Vagina (tissue), 2 donors: ENCODE measurements around the gene SAMD1. TPM values are rescaled to one million over a fixed set of nuclear protein-coding genes. Genes with fewer than 3 reads are reported as not detected.
A peak's percentile ranks its signal among the peaks of the same experiment; 100 is the strongest.

Experiments used
- DNase-seq, 2 donors: peaks; one replicate each; pipeline ENCODE4 v3.0.0-alpha.2; 2017; ENCODE audit errors: extremely low spot score in 2 of 2
- H3K27ac ChIP-seq: fragments of 200-600 bp; sonication (generic); one replicate; pipeline ENCODE4 v1.5.1; 2019
- H3K27me3 ChIP-seq: fragments of 200-600 bp; sonication (generic); one replicate; pipeline ENCODE4 v1.5.1; 2019
- H3K36me3 ChIP-seq, 2 donors: fragments of 200-600 bp; sonication (generic); one replicate each; pipeline ENCODE4 v1.5.1; 2017 to 2019
- H3K4me1 ChIP-seq: fragments of 200-600 bp; sonication (generic); one replicate; pipeline ENCODE4 v1.5.1; 2019
- H3K4me3 ChIP-seq, 2 donors: fragments of 200-600 bp; sonication (generic); 1 replicate in 1 of 2; 2 replicates in 1 of 2; pipeline ENCODE4 v1.5.1; 2016 to 2019
- H3K9me3 ChIP-seq: fragments of 200-600 bp; sonication (generic); one replicate; pipeline ENCODE4 v1.5.1; 2019
- POLR2A ChIP-seq, 2 donors: fragments of 450-650 bp; IDR thresholded peaks; one replicate each; pipeline ENCODE4 v1.6.1; 2017; ENCODE audit warnings: antibody characterized with exemption in 2 of 2, mild to moderate bottlenecking in 2 of 2, moderate library complexity in 2 of 2
- POLR2AphosphoS5 ChIP-seq, 2 donors: sonication (generic); formaldehyde crosslinking; IDR thresholded peaks; one replicate each; pipeline ENCODE4 v1.9.0; 2017; ENCODE audit warnings: antibody characterized with exemption in 2 of 2, mild to moderate bottlenecking in 2 of 2, low read depth in 1 of 2; ENCODE audit not compliant: insufficient read depth in 1 of 2
- intact Hi-C: fragments of 100-400 bp; cut with DNase I; formaldehyde crosslinking; loops from one replicate; pipeline ENCODE4 v1.15.1; 2023
- total RNA-seq: library from RNA; depleted of rRNA; stranded (reverse); fragments of >200 nt; gene quantifications from one replicate; pipeline ENCODE4 v1.2.3, GENCODE V29; 2016
- TF ChIP-seq, protein P1 (sequence below), 3 experiments: fragments of 450-650 bp in 2 of 3; fragments of 200-600 bp in 1 of 3; sonication (generic) in 1 of 3; IDR thresholded peaks; one replicate each; pipeline ENCODE4 v1.5.1; 2017 to 2019; ENCODE audit warnings: antibody characterized with exemption in 3 of 3, mild to moderate bottlenecking in 2 of 3, moderate library complexity in 2 of 3

SAMD1 gene
- total RNA-seq, 1 donor from 2014 or later: 6.9 TPM

GRCh38 chr19:14096272-14096992, 5.9 kb upstream of the SAMD1 start:
- H3K4me3 ChIP-seq: no peak overlapping the region
- H3K4me1 ChIP-seq: peaks cover 8% of the 10 kb centered on the region
- H3K36me3 ChIP-seq: peaks cover 0 to 33% of the 10 kb centered on the region in 2 donors
- H3K27me3 ChIP-seq: no peaks in the 10 kb centered on the region
- no peak overlapping the region for H3K27ac ChIP-seq
- DNase-seq: no peak
- no peak for TF ChIP-seq POLR2AphosphoS5 (IDR thresholded peaks at IDR 0.05; ENCODE audit: insufficient read depth in 1 of 2, low read depth in 1 of 2)
- TF ChIP-seq, protein P1, sequence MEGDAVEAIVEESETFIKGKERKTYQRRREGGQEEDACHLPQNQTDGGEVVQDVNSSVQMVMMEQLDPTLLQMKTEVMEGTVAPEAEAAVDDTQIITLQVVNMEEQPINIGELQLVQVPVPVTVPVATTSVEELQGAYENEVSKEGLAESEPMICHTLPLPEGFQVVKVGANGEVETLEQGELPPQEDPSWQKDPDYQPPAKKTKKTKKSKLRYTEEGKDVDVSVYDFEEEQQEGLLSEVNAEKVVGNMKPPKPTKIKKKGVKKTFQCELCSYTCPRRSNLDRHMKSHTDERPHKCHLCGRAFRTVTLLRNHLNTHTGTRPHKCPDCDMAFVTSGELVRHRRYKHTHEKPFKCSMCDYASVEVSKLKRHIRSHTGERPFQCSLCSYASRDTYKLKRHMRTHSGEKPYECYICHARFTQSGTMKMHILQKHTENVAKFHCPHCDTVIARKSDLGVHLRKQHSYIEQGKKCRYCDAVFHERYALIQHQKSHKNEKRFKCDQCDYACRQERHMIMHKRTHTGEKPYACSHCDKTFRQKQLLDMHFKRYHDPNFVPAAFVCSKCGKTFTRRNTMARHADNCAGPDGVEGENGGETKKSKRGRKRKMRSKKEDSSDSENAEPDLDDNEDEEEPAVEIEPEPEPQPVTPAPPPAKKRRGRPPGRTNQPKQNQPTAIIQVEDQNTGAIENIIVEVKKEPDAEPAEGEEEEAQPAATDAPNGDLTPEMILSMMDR (IDR thresholded peaks at IDR 0.05): no peak
- TF ChIP-seq POLR2A (IDR thresholded peaks at IDR 0.05): no peak
- intact Hi-C loops: no loop called here
- H3K9me3 ChIP-seq: peaks cover 3% of the 10 kb centered on the region

GRCh38 chr19:14094854-14095253, 4.3 kb upstream of the SAMD1 start:
- Histone ChIP-seq H3K27ac (no peak overlapping the region), H3K4me3 (no peak overlapping the region), H3K4me1 (peaks cover 8% of the 10 kb centered on the region), H3K36me3 (peaks cover 0 to 30% of the 10 kb centered on the region in 2 donors), H3K27me3 (no peaks in the 10 kb centered on the region), H3K9me3 (peaks cover 3% of the 10 kb centered on the region)
- DNase-seq: no peak
- TF ChIP-seq POLR2A (IDR thresholded peaks at IDR 0.05) (no peak), POLR2AphosphoS5 (IDR thresholded peaks at IDR 0.05; ENCODE audit: insufficient read depth in 1 of 2, low read depth in 1 of 2) (no peak)
- TF ChIP-seq, protein P1 (IDR thresholded peaks at IDR 0.05): no peak
- intact Hi-C loops: no loop called here

DNA sequence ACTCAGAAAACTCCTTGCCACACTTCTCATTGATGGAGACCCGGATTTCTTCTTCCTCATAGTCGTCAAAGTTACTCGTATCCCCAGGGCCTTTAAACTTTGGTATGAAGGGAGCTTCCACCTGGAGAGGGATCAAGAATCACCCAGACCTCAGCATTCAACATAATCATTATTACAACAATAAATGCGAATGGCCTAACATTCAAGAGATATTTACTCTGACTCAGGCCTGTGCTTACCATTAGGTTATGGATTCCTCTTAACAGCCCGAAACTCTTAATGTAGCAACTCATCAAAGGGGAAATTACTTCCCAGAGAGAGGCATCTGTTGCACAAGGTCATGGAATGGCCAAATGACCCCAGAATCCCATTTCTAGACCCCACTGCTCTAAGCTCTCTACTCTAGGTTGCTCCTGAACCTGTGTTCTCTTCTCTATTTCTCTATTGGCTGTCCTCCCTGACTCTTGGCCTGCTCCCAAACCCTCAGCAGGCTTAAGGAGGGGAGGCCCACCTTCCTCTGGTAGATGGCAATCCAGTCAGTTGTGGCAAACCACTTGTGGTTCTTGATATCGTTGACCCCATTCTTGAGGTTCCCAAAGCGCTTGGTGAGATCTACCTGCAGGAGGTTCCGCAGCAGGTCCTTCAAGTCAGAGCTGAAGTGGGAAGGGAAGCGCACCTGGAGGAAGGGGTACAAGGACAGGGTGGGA, 2.7 kb upstream of the SAMD1 start:
- H3K27me3 ChIP-seq: no peaks in the 10 kb centered on the region
- peaks cover 14% of the 10 kb centered on the region for H3K4me1 ChIP-seq
- H3K4me3 ChIP-seq: no peak overlapping the region
- intact Hi-C loops: no loop called here
- H3K36me3 ChIP-seq: peaks cover 0 to 26% of the 10 kb centered on the region in 2 donors
- no peak for DNase-seq
- peaks cover 3% of the 10 kb centered on the region for H3K9me3 ChIP-seq
- no peak overlapping the region for H3K27ac ChIP-seq
- TF ChIP-seq POLR2A (IDR thresholded peaks at IDR 0.05): no peak
- no peak for TF ChIP-seq POLR2AphosphoS5 (IDR thresholded peaks at IDR 0.05; ENCODE audit: insufficient read depth in 1 of 2, low read depth in 1 of 2)
- TF ChIP-seq, protein P1 (IDR thresholded peaks at IDR 0.05): no peak

GRCh38 chr19:14091813-14092462, 1.4 kb upstream of the SAMD1 start:
- no peak for DNase-seq
- TF ChIP-seq, protein P1 (IDR thresholded peaks at IDR 0.05): no peak
- TF ChIP-seq POLR2AphosphoS5 (IDR thresholded peaks at IDR 0.05; ENCODE audit: insufficient read depth in 1 of 2, low read depth in 1 of 2): peak; percentile 6 to 40

More at GRCh38 chr19:14091813-14092462, 1.4 kb upstream of the SAMD1 start:
- Histone ChIP-seq H3K4me3 (peak overlapping the region; percentile 63 to 68), H3K9me3 (peaks cover 3% of the 10 kb centered on the region), H3K36me3 (peaks cover 0 to 15% of the 10 kb centered on the region in 2 donors), H3K4me1 (peaks cover 14% of the 10 kb centered on the region), H3K27ac (peak overlapping the region; percentile 94), H3K27me3 (no peaks in the 10 kb centered on the region)
- intact Hi-C loops: no loop called here
